HG03521 (cell line): ENCODE measurements around the gene CD72.
A peak's percentile ranks its signal among the peaks of the same experiment; 100 is the strongest.
"Not testable (repeated sequence)": the region's sequence is repeated elsewhere in the genome, so short reads cannot be mapped to it uniquely, and the experiment has no call there.

Source experiments
- ATAC-seq: cut with Tn5 transposase; IDR thresholded peaks from one replicate; pipeline ENCODE4 v1.9.1; 2021; ENCODE audit warnings: mild to moderate bottlenecking, moderate library complexity; ENCODE audit not compliant: unreplicated experiment

The CD72 gene

DNA sequence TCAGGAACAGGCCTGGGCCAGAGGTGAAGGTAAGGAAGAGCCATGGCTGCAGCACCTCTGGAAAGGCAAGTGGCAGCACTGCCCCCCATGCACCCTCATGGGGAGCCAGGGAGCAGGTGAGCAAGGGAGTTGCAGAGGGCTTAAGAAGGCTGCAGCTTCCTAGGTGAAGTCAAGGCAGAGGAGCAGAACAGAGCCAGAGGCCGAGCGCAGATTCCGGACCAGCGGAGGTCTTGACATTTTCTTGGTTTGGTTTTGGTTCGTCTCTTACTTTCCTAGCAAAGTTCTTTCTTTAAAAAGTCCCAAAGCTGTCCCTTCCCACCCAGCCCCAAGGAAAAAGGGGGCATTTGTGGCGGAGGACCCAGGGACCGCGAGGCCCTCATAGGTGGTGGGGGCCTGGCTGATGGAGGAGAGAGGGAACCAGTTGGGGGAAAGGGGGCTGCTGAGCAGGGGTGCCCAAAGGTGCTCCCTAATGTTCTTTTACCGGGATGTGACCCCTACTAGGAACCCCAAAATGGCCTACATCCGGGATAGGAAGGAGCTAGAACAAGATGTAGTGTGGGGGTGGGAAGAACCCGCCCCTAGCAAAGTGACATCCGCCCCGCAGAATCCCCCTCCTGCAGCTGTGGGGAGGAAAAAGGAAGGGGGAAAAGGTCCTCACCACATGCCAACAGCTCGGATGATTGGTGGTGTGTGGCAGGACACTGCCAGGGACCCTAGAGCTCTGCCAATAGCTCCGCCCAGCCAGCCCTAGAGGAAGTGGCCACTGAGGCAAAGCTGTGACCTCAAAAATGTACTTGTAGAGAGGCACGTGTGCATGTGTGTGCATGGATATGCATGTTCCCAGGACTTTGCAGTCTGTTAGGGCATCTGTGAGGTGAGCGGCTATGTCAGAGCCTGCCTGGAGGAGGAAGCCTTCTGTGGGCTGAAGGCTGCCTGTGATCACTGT lies 914 bp upstream of the CD72 start:
- peak; percentile 32 for ATAC-seq

DNA sequence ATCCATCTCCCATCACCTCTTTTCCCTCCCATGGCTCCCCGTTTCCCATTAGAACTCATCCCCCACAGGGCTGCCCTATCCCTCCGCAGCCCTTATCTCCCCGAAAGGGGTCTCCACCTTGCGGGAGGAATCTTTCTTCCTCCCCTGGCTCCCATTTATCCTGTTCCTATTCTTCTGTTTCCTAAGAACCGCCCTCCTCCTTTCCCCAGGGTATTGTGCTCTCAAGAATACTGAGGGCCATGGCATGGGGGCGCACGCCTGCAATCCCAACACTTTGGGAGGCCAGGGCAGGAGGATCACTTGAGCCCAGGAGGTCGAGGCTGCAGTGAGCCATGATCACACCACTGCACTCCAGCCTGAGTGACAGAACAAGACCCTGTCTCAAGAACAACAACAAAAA lies 665 bp downstream of the CD72 start:
- no peak for ATAC-seq

DNA sequence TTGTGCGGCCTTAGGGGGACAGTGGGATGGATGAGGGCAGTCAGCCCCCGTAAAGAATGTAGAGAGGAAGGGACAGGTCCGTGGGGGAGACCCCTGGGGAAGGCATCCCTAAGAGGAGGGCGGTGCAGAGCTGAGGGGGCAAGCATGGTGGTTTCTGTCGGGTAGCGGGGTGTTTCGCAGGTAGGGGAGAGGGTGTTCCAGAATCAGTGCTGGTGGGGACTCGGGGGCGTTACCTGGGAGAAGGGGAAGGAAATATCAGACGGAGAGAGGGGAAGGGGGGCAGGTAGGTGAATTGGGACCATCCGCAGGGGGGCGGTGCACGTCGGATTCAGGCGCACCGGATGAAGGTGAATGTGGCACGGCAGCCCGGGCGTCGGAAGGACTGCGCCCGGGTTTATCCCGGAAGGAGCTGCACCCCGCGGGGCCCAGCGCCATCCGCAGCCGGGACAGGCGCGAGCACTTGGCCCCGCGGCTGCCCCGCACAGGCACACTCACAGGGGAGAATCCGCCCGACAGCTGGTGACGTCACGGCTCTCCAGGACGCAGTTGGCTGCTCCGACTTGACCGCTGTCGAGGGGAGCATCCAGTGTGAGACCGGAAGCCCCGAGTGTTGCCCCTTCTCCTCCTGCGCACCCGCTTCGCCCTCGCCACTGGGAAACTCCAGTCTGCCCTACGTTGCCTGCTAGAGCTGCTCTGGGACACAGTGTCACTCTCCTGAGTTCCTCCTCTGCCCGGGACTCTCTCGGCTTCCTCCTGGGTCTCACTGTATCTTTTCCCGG lies 1.3 kb downstream of the CD72 start:
- ATAC-seq, result no peak

DNA sequence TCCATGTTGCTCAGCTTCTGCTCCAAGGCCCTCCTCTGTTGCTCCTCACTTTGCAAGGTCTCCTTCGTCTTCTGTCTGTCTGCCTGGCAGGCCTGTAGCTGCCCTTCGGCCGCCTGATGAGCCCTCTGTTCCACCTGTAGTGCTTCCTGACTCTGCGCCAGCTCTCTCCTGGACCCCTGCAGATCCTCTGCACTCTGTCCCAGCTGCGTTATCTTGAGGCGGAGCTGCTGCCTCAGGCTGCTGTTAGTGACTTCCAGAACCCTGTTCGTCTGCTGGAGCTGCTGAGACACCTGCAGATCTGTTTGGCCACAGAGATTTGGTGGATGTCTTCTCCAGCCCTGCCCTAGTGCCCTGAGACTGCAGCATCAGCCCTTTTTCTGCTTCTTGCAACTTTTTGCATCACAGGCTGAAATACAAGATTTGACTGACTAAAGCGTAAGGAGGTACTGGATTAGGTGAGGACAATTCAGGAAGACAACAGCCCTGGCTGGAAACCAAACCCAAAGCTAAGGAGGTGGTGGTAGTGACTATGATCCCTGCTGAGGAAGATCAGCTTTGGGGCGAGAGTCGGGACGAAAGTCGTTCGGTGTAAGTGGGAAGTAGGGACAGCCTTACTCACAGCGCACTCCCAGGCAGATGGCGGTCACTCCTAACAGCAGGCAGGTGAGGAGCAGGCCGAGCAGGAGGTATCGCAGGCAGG lies 2.1 kb downstream of the CD72 start:
- ATAC-seq, result no peak

DNA sequence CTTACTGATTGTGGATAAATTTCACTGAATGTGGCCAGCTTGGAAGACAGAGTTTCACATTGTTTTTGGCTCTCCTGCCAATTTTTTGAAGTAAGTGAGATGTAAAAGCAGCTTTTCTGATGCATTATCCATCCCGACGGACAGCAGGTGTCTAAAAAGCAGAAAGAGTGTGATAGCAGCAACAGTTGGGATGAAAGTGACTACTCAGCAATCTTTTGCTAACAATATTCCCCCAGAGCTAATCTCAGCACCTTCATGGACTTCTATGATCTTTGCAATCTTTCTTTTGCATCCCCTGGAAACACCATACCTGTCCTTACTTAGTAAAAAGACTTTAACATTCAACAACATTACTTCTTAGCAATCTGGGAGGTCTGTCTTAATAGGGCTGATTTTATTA lies 5.4 kb downstream of the CD72 start:
- ATAC-seq, result no peak

DNA sequence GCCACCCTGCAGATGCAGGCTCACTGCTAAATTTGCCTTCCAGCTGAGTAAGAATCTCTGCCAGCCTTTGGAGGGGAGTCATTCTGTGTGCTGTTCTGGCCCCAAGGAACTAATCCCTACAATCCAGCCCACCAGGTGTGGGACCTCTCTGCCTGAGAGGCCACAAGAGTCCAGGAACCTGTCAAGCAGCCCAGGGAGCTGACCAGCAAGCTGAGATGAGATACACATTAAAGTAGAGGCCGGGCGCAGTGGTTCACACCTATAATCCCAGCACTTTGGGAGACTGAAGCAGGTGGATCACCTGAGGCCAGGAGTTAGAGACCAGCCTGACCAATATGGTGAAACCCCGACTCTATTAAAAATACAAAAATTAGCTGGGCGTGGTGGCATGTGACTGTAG lies 6.1 kb downstream of the CD72 start:
- ATAC-seq, result not testable (repeated sequence)

DNA sequence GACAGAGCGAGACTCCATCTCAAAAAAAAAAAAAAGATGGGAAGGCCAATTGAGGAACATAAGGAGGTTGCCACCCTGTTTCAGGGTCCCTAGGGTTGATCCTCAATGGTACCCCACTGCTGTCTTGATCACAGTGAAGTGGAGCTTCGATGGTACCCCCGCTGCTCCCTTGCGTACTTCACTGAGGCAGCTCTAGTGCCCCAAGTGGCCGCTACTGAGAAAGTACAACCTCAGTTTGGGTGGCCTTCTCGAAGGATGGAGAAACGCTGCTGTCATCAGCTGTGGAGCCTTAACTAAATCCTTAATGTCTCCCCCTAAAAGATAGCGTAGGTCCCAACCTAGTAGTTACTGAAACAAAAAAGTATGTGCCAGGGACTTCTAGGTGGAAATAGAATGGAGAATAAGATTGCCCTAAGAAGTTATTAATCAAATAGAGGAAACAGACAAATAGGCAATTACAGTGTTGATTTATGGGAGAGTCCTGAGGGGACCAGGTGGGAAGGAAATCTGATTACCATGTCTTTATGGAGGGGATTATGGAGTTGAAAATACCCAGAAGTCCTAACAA lies 6.9 kb downstream of the CD72 start:
- ATAC-seq, result peak; percentile 42

DNA sequence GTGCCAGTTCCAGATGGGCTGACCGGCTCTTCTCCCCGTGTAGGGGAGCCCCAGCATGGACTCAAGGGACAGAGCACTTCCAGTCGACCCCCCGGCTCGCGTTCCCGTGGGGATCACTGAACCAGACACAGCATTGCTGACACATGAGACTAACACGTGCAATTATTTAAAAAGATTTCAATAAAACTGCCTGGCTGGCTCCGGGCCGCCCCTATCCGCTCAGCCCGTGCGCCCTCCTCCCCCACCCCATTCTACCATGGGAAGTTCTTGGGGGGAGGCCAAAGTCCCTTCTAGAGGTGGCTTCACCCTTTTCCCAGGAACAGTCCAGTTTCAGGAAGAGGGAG lies 8.4 kb downstream of the CD72 start:
- no peak for ATAC-seq

DNA sequence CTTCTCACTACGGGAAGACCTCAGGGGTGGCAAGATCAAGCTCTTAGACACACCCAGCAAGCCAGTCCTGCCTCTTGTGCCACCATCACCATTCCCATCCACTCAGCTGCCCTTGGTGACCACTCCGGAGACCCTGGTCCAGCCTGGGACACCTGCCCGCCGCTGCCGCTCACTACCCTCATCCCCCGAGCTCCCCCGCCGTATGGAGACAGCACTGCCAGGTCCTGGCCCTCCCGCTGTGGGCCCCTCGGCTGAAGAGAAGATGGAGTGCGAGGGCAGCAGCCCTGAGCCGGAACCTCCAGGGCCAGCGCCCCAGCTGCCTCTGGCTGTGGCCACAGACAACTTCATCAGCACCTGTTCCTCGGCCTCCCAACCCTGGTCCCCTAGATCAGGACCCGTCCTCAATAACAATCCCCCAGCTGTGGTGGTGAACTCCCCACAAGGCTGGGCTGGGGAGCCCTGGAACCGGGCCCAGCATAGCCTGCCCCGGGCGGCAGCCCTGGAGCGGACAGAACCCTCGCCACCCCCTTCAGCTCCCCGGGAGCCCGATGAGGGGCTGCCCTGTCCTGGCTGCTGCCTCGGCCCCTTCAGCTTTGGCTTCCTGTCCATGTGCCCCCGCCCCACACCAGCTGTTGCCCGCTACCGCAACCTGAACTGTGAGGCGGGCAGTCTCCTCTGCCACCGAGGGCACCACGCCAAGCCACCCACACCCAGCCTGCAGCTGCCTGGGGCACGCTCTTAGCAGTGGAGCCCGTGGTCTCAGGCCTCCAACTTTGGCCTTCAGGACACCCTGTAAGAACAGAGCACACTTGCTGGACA lies 9.0 kb downstream of the CD72 start:
- ATAC-seq, result no peak

DNA sequence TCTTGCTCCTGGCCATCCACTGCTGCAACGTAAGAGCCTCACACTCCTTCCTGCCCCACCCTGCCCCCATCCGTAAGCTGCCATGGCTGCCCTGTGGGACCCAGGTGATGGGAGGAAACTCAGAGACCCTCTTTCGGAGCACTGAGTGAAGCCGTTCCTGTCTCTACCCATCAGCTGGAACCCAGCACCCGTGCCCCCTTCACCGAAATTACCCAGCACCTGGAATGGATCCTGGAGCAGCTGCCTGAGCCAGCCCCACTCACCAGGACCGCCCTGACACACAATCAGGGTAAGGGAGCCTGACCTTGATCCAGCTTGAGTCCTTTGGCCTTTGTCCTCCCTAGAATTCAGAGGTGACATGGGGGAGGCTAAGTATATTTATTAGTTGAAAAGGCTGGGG lies 10.0 kb downstream of the CD72 start:
- ATAC-seq, result no peak

DNA sequence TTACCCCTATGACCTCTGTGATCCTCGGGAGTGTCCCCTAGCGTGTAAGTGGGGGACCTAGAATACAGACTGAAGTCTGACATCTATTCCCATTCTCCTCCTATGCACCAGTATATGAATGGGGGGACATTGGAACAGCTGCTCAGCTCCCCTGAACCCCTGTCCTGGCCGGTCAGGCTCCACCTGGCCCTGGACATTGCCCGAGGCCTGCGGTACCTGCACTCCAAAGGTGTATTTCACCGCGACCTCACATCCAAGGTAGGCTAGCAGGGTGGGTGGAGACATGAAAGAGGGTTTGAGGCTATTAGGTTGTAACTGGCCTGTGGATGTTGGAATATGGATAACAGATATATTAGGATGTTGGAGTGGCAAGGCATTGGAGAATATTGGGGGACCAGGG lies 11.5 kb downstream of the CD72 start:
- no peak for ATAC-seq

DNA sequence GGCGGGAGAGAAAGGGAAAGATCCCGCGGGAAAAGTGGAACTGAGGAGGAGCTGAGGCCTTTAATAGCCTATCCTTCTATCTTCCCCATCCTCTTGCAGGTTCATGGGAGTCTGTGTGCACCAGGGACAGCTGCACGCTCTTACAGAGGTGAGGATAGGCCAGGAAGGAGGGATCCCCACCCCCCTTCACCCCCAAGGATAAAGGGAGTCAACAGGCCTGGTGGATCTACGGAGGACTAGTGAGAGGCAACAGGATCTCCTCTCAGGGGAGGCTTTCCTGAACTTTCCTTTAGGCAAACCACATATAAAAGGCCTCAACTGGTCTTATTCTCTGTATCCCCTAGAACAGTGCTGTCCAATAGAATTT lies 12.1 kb downstream of the CD72 start:
- no peak for ATAC-seq

DNA sequence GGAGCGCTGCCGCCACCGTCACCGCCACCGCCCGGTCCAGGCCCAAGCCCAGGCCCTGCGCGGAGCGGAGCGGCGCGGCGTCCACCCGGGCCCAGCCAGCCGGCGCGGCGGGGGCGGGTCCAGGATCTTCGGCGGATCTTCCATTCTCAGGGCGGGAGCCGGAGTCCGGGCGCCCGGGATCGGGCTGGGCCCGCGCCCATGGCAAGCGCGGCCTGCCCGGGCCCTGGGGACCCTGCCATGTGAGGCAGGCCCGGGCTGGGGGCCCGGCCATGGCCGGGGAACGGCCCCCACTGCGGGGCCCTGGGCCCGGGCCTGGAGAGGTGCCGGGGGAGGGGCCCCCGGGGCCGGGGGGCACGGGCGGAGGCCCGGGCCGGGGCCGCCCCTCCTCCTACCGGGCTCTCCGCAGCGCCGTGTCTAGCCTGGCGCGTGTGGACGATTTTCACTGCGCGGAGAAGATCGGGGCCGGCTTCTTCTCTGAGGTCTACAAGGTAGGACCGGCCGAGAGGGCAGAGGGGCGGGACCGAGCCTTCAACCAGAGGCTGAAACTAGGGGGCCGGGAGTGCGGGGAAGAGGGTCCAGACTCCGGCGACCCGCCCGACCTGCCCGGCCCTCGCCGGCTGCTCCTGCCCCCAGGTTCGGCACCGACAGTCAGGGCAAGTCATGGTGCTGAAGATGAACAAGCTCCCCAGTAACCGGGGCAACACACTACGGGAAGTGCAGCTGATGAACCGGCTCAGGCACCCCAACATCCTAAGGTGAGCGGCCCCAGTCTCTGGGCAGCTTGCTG lies 12.7 kb downstream of the CD72 start:
- ATAC-seq, result peak; percentile 6

DNA sequence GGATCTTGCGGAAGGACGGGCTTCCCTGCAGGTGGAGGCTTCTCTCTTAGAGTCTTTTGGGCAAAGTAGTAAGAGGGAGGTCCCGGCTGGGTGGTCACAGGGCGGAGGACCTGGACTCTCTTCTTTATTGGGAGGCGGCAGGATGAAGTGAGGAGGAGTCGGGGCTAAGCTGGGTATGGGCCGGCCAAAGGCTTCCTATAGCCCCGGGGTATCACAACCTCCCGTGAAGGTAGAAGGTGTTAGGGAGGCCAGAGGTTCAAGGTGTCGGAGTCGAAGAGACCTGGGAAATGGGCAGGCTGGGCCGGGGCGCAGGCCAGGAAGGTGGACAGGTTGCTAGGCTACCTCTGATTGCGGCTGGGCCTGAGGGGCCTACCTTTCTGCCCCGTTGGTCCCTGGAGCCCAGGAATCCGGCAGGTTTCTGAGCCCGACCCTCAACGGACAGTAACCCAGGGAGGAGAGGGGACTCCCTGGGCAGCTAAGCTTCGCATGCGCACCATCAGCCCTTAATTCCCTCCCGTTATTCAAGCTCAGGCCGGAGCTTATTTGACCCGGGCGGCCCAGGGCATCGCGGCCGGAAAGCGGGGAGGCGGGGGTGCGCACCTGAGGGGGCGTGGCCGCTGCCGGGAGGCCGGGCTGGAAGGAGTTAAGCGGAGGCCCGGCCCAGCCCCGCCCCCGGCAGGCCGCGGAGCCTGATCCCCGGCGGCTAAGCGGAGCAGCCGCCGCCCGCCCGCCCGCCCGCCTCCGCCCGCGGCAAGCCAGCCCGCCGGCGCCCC lies 13.4 kb downstream of the CD72 start, which contains the start of gene TESK1:
Gene TESK1 (plus strand): TSS at position 685 of the 773 bp plus-strand sequence. CDS start 358 bp downstream, outside the sequence.
- ATAC-seq, result peak; percentile 40

DNA sequence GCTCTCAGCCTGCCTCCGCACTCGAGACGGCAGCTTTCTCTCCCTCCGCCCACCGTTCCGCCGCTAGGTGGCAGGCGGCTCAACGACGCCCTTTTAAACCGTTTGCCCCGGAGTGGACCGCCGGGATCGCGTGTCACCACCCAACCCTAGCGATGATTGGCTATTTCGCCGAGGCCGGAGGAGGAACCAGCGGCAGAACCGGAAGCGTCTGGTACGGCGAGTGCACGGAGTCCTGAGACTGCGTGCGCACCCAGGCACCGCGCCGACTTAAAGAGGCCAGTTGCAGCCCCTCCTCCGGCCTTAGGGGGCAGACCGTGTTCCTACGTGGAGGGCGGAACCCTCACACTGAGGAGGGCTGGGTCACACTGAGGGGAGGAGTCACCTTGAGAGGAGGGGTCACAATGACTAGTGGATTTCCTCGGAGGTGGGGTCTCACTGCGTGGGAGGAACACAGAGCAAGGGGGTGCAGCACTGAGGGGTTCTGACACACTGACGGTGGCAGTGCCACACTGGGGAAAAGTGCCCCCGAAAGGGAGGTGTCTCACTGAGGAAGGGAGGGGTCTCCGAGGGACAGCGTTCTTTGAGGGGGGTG lies 14.1 kb downstream of the CD72 start:
- ATAC-seq, result peak; percentile 76

DNA sequence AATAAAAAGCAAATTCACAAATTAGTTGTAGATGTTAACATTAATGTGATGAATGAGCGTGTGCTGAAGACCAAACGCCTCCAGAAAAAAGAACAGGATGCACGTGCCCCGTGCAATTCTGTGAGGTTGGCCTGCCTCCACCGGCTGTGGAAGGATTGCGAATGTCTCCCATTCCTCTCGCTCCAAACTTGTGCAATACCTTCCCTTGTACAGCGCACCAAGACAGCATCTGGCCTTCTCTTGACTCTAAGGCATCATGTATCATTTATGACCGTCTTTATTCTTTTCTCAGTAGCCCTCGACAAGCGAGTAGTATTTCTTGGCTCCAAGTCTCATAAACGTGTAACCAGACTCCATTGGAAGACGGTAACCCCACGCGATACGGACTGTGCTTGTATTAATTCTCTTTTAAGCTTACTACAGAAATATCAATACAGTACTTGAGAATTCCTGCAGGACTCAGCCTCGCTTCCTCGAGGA lies 14.7 kb downstream of the CD72 start:
- ATAC-seq, result no peak

DNA sequence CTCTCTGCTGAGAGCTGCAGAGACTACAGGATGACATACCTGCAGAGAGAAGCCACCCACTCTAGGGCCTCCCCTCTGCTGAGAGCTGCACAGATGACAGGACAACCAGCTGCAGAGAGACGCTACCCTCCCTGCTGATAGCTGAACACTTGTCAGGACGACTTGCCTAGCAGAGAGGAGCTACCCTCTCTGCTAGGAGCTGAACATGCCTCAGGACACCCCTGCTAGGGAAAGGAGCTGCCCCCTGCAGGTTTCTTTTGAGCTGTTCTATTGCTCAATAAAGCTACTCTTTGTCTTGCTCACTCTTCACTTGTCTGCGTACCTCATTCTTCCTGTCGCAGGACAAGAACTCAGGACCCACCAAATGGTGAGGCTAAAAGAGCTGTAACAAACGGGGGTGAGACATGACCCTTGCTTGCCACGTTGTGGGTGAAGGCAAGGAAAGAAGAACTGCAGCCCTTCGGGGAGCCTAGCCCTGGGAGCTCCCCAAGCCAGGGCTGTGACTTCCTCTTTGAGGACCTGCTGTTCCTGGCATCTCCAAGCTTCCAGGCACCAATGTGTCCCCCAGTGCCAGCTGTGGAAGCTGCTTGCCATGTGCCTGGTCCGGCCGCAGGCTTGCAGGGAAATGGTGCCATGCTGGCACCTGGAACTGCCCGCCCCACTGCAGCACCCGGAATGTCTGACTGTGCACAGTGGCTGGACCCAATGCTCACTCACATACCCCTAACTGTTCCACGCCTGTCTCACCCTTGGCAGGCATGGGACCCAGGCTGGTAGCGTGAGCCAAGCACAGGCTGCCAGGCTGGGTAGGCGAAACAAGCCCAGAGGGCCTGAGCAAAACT lies 18.2 kb downstream of the CD72 start:
- no peak for ATAC-seq
